ENCODE results near the gene RASEF.

RASEF gene

GRCh38 chr9:83059417-83059816, 3.5 kb downstream of the RASEF start:
- H3K4me3 ChIP-seq (ENCODE audit: low read depth, low read length): no peak overlapping the region

DNA sequence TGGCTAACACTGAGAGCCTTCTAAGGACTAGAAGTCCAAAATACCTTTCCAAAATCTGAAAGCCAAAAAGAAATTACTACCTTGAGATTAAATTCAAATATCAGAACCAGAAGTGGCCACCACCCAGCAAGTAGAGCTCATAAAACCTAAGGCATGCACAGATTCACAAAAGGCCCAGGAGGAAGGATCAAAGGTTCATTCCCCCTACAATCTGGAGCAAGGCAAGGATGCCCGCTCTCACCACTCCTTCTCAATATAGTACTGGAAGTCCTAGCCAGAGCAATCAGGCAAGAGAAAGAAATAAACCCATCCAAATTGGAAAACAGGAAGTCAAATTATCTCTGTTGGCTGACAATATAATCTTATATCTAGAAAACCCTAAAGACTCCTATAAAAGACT, 6.0 kb downstream of the RASEF start:
- H3K4me3 ChIP-seq (ENCODE audit: low read depth, low read length): no peak overlapping the region

DNA sequence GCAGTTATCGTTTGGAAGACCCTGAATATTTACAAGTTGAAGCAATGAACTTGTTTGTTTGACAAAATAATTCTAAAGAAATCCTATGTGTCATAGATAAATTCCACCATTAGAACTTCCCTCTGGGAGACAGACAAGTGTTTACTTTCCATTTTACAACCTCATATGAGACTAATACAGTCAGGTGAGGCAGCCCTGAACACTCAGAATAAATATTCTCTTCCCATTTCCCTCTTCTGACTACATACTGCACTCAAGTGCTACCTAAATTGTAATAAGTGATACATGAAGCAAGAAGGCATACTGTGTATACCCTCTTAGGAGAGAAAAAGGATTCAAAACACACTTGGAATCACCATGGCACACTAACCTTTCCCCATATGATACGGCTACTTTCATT, 6.8 kb downstream of the RASEF start:
- H3K4me3 ChIP-seq (ENCODE audit: low read depth, low read length): no peak overlapping the region

DNA sequence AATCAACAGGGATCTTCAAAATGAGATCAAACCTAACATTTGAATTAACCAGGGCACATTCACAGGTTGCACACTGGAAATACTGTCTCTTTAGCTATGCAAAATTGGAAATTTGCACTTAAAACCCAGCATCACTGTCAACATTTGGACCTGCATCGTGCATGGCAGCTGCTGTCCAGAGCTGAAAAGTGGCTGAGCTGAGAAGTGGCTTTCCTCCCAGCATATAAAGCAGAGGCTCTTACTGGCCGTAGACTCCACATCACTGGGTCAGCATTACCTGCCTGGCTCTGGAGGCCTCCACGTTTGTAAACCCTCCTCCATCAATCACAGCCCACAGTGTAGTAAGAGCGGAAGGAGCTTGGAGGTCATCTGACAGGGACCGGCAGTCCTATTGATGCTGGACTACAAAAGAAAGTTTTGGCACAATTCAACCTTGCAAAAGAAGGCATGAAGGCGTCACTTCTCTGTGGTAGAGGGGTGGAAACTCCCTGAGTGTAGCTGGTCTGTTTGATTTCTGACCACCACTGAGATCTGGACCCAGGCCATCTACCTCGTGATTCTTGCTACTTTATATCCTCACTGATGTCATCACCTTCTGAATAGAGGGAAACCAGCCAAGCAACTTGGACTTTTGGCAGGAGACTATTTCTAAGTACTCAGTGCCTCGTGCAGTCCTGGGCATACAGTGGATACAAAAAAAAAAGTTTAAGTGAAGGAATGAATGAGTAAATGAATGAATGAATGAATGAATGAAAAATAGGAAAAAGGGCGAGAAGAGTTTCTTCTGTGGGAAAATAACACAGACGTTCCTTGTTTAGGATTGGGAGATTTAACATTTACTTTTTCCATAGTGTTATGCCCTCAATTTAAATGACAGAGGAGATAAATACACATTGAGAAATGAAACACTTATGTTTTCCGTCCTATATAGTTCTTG, 14.8 kb downstream of the RASEF start:
- no peak overlapping the region for H3K4me3 ChIP-seq (ENCODE audit: low read depth, low read length)

- H3K4me3 ChIP-seq (ENCODE audit: low read depth, low read length): no peak overlapping the region
Measured at GRCh38 chr9:83043597-83043996, 19.3 kb downstream of the RASEF start.

GRCh38 chr9:83041771-83042170, 21.2 kb downstream of the RASEF start:
- H3K4me3 ChIP-seq (ENCODE audit: low read depth, low read length): no peak overlapping the region

GRCh38 chr9:83039303-83039702, 23.6 kb downstream of the RASEF start:
- H3K4me3 ChIP-seq (ENCODE audit: low read depth, low read length): no peak overlapping the region

- H3K4me3 ChIP-seq (ENCODE audit: low read depth, low read length): no peak overlapping the region
Measured at GRCh38 chr9:83036043-83036442, 26.9 kb downstream of the RASEF start.

GRCh38 chr9:83035143-83035542, 27.8 kb downstream of the RASEF start:
- H3K4me3 ChIP-seq (ENCODE audit: low read depth, low read length): no peak overlapping the region

- H3K4me3 ChIP-seq (ENCODE audit: low read depth, low read length): no peak overlapping the region
Measured at GRCh38 chr9:83034587-83034986, 28.4 kb downstream of the RASEF start.

- no peak overlapping the region for H3K4me3 ChIP-seq (ENCODE audit: low read depth, low read length)
Measured at GRCh38 chr9:83034026-83034425, 28.9 kb downstream of the RASEF start.

DNA sequence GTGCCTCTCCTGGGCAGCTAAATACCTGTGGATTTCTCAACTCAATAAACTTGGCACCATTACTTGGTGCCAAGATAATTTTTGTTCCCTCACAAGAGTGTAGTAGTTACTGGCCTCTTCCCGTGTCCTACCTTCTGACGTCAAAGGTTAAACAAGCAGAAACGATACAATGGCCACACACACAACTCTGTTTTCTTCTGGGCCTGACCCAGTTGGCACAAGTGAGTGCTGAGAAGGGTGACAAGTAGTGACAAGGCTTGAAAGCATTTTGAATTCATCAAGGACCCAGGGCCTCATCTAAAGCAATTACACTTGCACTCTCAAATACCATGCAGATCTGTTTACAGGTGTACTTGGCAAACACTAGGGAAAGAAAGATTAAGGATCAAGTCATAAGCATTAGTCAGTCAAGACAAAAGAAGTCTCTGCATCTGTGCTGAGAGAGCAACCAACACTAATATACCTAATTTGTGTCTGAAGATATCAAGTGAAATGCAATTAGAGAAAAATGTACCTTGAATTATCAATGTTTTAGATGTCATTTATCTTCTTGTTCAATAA, 30.8 kb downstream of the RASEF start:
- no peak overlapping the region for H3K4me3 ChIP-seq (ENCODE audit: low read depth, low read length)

DNA sequence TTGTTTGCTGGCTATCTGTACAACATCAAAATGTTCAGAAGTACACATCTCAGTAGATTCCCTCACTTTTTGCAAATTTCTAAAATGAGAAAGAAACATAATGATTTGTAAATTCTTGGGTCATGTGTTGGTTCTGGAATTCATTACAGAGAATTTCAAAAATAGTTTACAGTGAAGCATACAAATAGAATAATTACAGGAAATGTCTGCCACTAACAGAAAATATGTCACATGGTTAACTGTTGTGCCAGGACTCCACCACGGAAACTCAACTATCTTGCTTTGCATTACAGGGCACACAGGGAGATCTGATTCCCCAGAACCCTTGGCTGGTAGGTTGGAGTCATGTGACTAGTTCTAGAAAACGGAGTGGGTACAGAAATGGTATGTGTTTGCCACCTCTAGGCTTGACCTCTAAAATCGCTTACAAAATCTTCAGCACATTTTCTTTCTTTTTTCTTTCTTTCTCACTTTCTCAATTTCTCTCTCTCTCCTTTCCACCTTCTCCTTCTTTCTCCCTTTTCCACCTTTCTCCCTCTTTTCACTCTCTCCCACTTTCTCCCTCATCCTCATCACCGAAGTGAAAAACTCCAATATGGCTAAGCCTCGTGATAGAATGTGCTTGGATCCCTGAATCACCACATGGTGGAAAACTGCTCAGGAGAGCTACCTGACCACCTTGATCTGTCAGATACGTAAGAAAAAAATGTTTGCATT, 32.4 kb downstream of the RASEF start:
- H3K4me3 ChIP-seq (ENCODE audit: low read depth, low read length): no peak overlapping the region

- H3K4me3 ChIP-seq (ENCODE audit: low read depth, low read length): no peak overlapping the region
Measured at GRCh38 chr9:83029531-83030137, 33.3 kb downstream of the RASEF start.

GRCh38 chr9:83027153-83027891, 35.6 kb downstream of the RASEF start:
- H3K4me3 ChIP-seq (ENCODE audit: low read depth, low read length): no peak overlapping the region

DNA sequence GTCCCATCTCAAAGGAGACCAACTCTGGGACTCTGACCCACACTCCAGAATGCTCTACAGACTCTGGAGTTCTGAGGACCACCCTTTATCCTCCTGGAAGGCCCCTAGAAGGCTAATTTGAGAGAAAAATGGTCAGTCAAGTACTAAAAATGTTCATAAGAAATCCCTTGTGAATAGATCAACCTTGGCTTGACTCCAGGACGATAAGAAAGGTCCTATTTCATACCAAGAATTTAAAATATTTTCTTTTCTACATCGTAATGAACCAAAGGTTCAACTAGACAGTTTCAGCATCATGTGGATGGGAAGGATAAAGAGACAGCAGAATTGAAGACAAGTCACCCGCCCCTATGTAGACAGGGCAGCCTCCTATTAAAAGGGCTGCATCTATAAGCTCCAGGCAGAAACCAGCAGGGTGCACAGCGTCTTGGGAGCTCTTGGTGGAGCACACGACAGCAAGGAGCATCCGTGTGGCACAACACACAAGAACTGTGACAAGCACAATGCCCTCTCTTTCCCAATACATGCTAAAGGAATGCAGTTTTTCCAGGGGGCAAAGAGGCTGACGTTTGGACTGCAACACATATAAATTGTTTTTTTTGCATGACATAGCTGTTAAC, 38.3 kb downstream of the RASEF start:
- H3K4me3 ChIP-seq (ENCODE audit: low read depth, low read length): no peak overlapping the region

DNA sequence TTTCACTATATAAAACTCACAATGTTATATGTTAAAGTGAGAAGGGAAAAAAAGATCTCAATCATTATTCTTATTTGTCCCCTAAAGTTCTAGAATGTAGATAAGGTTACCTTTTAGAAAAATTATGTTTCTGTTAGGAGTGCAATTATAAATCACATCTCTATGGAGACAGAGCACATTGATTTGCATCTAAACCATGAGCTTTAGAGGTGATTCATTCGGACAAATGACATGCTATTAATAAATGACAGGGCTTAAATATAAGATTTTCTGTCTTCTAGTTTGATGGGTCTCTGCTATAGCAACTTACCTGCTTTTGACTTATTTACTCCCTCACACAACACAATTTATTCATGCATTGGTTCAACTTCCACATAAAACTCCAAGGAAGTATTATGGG, 39.8 kb downstream of the RASEF start:
- no peak overlapping the region for H3K4me3 ChIP-seq (ENCODE audit: low read depth, low read length)

- no peak overlapping the region for H3K4me3 ChIP-seq (ENCODE audit: low read depth, low read length)
Measured at GRCh38 chr9:83020864-83021263, 42.1 kb downstream of the RASEF start.

DNA sequence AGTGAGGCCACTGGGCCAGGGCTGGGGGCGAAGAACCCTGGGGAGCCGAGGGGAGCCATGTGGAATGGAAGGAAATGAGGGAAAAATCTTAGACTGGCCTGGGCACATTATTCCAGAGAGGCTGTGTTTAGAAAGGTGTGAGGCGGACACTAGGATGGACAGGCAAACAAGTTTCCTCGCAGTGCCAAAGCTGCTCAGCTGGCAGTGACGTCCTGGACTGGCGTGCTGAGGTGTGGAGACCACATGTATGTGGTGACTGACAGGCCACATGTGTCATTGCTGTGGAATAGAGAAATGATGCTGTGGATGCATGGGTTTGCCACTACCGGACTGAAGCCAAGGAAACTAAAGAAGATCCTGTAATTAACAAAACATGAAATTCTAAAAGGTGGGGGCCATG, 42.6 kb downstream of the RASEF start:
- H3K4me3 ChIP-seq (ENCODE audit: low read depth, low read length): no peak overlapping the region

DNA sequence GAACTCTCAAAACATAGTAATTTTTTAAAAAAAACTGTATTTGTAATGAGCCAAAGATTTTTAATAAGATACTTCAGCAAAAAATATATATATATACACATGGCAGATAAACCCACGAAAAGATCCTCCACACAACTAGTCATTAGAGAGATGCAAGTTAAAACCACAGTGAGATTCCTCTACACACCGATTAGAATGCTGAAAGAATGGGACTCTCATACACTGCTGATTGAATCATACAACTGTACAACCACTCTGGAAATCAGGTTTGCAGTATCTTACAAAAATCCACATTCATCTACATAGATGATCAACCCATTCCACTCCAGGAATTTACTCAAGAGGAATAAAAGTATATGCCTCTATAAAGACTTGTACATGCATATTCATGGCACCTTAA, 43.7 kb downstream of the RASEF start:
- H3K4me3 ChIP-seq (ENCODE audit: low read depth, low read length): no peak overlapping the region

All from iPS-11a (cell line).